HFFc6 (cell line): ENCODE measurements around the gene CLIC1. TPM values are rescaled to one million over a fixed set of nuclear protein-coding genes. Genes with fewer than 3 reads are reported as not detected.
A peak's percentile ranks its signal among the peaks of the same experiment; 100 is the strongest.

Experiments used
- DNase-seq: peaks from one replicate; pipeline ENCODE4 v3.0.0-alpha.2; 2018
- H3K27ac Mint-ChIP-seq: 2 replicates; pipeline ENCODE4 v1.8.0; 2020; ENCODE audit warnings: mild to moderate bottlenecking, mixed read lengths
- H3K27me3 Mint-ChIP-seq: 2 replicates; pipeline ENCODE4 v1.8.0; 2021; ENCODE audit warnings: mild to moderate bottlenecking, moderate library complexity, mixed read lengths; ENCODE audit not compliant: insufficient read depth
- H3K36me3 Mint-ChIP-seq: 2 replicates; pipeline ENCODE4 v1.8.0; 2021; ENCODE audit warnings: low read depth, mixed read lengths
- H3K4me1 Mint-ChIP-seq: 2 replicates; pipeline ENCODE4 v1.8.0; 2020; ENCODE audit warnings: low read depth, mixed read lengths
- H3K4me3 Mint-ChIP-seq: 2 replicates; pipeline ENCODE4 v1.8.0; 2020; ENCODE audit warnings: mild to moderate bottlenecking, moderate library complexity, mixed read lengths
- H3K9me3 Mint-ChIP-seq: 2 replicates; pipeline ENCODE4 v1.8.0; 2020; ENCODE audit warnings: mild to moderate bottlenecking, mixed read lengths
- CTCF ChIP-seq: fragments of 200-600 bp; sonication (generic); IDR thresholded peaks from 2 replicates; pipeline ENCODE4 v1.5.0; 2021; ENCODE audit warnings: antibody characterized with exemption, mild to moderate bottlenecking
- total RNA-seq, 6 experiments: library from RNA; stranded (reverse); fragmentation: NEBNext Ultra II Directional; extraction: Animal tissue kit (Norgen Biotek cat#: 25700); gene quantifications; 2 replicates in 1 of 6; 3 replicates in 5 of 6; pipeline ENCODE4 v1.2.3, GENCODE V29; 2021

CLIC1 gene
- total RNA-seq, 6 experiments from 2014 or later: 638 to 833 (median 745) TPM

GRCh38 chr6:31750411-31751022, 14.2 kb upstream of the CLIC1 start:
- no peaks in the 10 kb centered on the region for H3K27me3 Mint-ChIP-seq
- peaks cover 25% of the 10 kb centered on the region for H3K4me1 Mint-ChIP-seq
- peaks cover 12% of the 10 kb centered on the region; the same call in 1 of the 2 replicates for H3K36me3 Mint-ChIP-seq
- no peak overlapping the region; the same call in 1 of the 2 replicates for H3K27ac Mint-ChIP-seq
- H3K4me3 Mint-ChIP-seq: no peak overlapping the region
- TF ChIP-seq CTCF: no peak
- DNase-seq: peak; percentile 25
- H3K9me3 Mint-ChIP-seq: no peaks in the 10 kb centered on the region

- no peak overlapping the region for H3K4me3 Mint-ChIP-seq
- H3K36me3 Mint-ChIP-seq: peaks cover 16% of the 10 kb centered on the region; the same call in 1 of the 2 replicates
- H3K4me1 Mint-ChIP-seq: peaks cover 25% of the 10 kb centered on the region
- TF ChIP-seq CTCF: no peak
- no peak overlapping the region for H3K27ac Mint-ChIP-seq
- no peaks in the 10 kb centered on the region; the same call in 1 of the 2 replicates for H3K27me3 Mint-ChIP-seq
- no peaks in the 10 kb centered on the region for H3K9me3 Mint-ChIP-seq
- DNase-seq: no peak
These were observed 13.1 kb upstream of the CLIC1 start for GRCh38 chr6:31749301-31750036.

GRCh38 chr6:31744422-31744821, 8.1 kb upstream of the CLIC1 start:
- H3K9me3 Mint-ChIP-seq: no peaks in the 10 kb centered on the region
- peaks cover 24% of the 10 kb centered on the region for H3K4me1 Mint-ChIP-seq
- H3K27ac Mint-ChIP-seq: no peak overlapping the region
- no peak for DNase-seq
- no peak for TF ChIP-seq CTCF
- H3K4me3 Mint-ChIP-seq: no peak overlapping the region
- H3K36me3 Mint-ChIP-seq: peaks cover 16% of the 10 kb centered on the region; the same call in 1 of the 2 replicates
- no peaks in the 10 kb centered on the region; the same call in 1 of the 2 replicates for H3K27me3 Mint-ChIP-seq

GRCh38 chr6:31742894-31743293, 6.6 kb upstream of the CLIC1 start:
- no peak for TF ChIP-seq CTCF
- Mint-ChIP-seq H3K27me3 (no peaks in the 10 kb centered on the region; the same call in 1 of the 2 replicates), H3K4me3 (no peak overlapping the region), H3K9me3 (no peaks in the 10 kb centered on the region), H3K36me3 (peaks cover 16% of the 10 kb centered on the region; the same call in 1 of the 2 replicates), H3K27ac (no peak overlapping the region), H3K4me1 (peaks cover 39% of the 10 kb centered on the region)
- DNase-seq: no peak

GRCh38 chr6:31741815-31742214, 5.5 kb upstream of the CLIC1 start:
- no peaks in the 10 kb centered on the region for H3K9me3 Mint-ChIP-seq
- H3K4me3 Mint-ChIP-seq: no peak overlapping the region
- TF ChIP-seq CTCF: no peak
- no peak for DNase-seq
- H3K27ac Mint-ChIP-seq: peak overlapping the region; percentile 34; the same call in 1 of the 2 replicates
- no peaks in the 10 kb centered on the region; the same call in 1 of the 2 replicates for H3K27me3 Mint-ChIP-seq
- H3K36me3 Mint-ChIP-seq: peaks cover 9% of the 10 kb centered on the region; the same call in 1 of the 2 replicates
- peaks cover 43% of the 10 kb centered on the region for H3K4me1 Mint-ChIP-seq
